ENCODE data around the gene ARHGEF18.
"Not testable (repeated sequence)": the region's sequence is repeated elsewhere in the genome, so short reads cannot be mapped to it uniquely, and the experiment has no call there.

Gene ARHGEF18

GRCh38 chr19:7349231-7349591 is 474 bp downstream of the ARHGEF18 start:
- DNase-seq: no peak

- no peak for DNase-seq
Measured at GRCh38 chr19:7349961-7350711, 1.4 kb downstream of the ARHGEF18 start.

- no peak for DNase-seq
Measured at GRCh38 chr19:7351861-7352260, 3.1 kb downstream of the ARHGEF18 start.

GRCh38 chr19:7355151-7355820 is 6.5 kb downstream of the ARHGEF18 start:
- no peak for DNase-seq

- DNase-seq: no peak
Measured at GRCh38 chr19:7355871-7356270, 7.1 kb downstream of the ARHGEF18 start.

- DNase-seq: no peak
Measured at GRCh38 chr19:7356899-7357627, 8.3 kb downstream of the ARHGEF18 start.

- no peak for DNase-seq
Measured at GRCh38 chr19:7358102-7358597, 9.4 kb downstream of the ARHGEF18 start.

GRCh38 chr19:7360393-7360984 is 11.8 kb downstream of the ARHGEF18 start:
- DNase-seq: no peak

GRCh38 chr19:7363225-7363624 is 14.5 kb downstream of the ARHGEF18 start:
- no peak for DNase-seq

GRCh38 chr19:7366701-7367420 is 18.1 kb downstream of the ARHGEF18 start:
- DNase-seq: no peak

- no peak for DNase-seq
Measured at GRCh38 chr19:7368456-7368855, 19.7 kb downstream of the ARHGEF18 start.

- not testable (repeated sequence) for DNase-seq
Measured at GRCh38 chr19:7368866-7369265, 20.1 kb downstream of the ARHGEF18 start.

GRCh38 chr19:7370546-7370945 is 21.8 kb downstream of the ARHGEF18 start:
- no peak for DNase-seq

- no peak for DNase-seq
Measured at GRCh38 chr19:7371001-7371400, 22.3 kb downstream of the ARHGEF18 start.

- no peak for DNase-seq
Measured at GRCh38 chr19:7372810-7373209, 24.1 kb downstream of the ARHGEF18 start.

- DNase-seq: no peak
Measured at GRCh38 chr19:7373862-7374261, 25.1 kb downstream of the ARHGEF18 start.

GRCh38 chr19:7376151-7376852 is 27.6 kb downstream of the ARHGEF18 start:
- no peak for DNase-seq

- no peak for DNase-seq
Measured at GRCh38 chr19:7377196-7377595, 28.5 kb downstream of the ARHGEF18 start.

GRCh38 chr19:7381073-7381390 is 32.3 kb downstream of the ARHGEF18 start:
- DNase-seq: no peak

- DNase-seq: no peak
Measured at GRCh38 chr19:7382694-7383093, 34.0 kb downstream of the ARHGEF18 start.

GRCh38 chr19:7383284-7383683 is 34.5 kb downstream of the ARHGEF18 start:
- DNase-seq: no peak

GRCh38 chr19:7385062-7385461 is 36.3 kb downstream of the ARHGEF18 start:
- no peak for DNase-seq

Data from DMS 273 treated with DMSO at 0.1 percent for 48 hours (cell line).